RPMI7951 (cell line): ENCODE results near the gene RPS21. TPM values are rescaled to one million over a fixed set of nuclear protein-coding genes. Genes with fewer than 3 reads are reported as not detected.
"Not testable (repeated sequence)": the region's sequence is repeated elsewhere in the genome, so short reads cannot be mapped to it uniquely, and the experiment has no call there.

Experiments used
- DNase-seq: peaks from one replicate; pipeline ENCODE4 v3.0.0-alpha.2; 2012; ENCODE audit warnings: low read depth
- total RNA-seq: library from RNA; depleted of rRNA; stranded (reverse); fragments of >200 nt; shearing (Covaris generic); gene quantifications from 2 replicates; pipeline ENCODE4 v1.2.3, GENCODE V29; 2014; rRNA removed

The RPS21 gene
- total RNA-seq, 1 experiment from 2014 or later, result 2,752 TPM

- no peak for DNase-seq
Measured at GRCh38 chr20:62425281-62426058, 38.6 kb downstream of the RPS21 start.

DNA sequence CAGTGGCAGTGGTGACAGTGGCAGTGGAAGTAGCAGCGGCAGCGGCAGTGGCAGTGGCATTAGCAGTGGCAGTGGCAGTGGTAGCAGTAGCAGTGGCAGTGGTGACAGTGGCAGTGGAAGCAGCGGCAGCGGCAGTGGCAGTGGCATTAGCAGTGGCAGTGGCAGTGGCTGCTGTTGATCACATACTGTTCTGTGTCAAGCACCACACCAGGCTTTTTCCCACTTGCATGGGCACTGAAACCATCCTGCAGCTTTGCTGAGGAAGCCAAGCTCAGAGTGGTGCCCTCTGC lies 39.1 kb downstream of the RPS21 start:
- not testable (repeated sequence) for DNase-seq

DNA sequence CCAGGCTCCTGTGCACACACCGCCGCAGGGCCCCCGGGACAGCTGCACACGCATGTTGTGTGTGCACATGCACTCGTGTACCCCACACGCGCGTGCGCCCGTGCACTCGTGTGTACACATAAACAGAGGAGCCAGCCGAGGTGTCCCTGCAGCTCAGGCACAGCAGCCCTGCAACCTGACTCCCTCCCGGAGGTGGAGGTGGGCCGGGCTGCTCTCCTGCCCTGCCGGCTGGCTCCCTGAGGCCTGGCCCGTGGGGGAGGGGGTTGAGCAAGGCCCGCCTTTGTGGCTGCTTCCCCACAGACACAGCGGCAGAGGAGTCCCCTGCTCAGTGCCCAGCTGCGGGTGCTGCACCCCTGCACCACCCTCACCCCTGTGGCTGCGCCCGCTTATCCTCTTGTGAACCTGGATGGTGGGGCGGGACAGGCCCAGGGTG lies 39.8 kb downstream of the RPS21 start:
- no peak for DNase-seq

DNA sequence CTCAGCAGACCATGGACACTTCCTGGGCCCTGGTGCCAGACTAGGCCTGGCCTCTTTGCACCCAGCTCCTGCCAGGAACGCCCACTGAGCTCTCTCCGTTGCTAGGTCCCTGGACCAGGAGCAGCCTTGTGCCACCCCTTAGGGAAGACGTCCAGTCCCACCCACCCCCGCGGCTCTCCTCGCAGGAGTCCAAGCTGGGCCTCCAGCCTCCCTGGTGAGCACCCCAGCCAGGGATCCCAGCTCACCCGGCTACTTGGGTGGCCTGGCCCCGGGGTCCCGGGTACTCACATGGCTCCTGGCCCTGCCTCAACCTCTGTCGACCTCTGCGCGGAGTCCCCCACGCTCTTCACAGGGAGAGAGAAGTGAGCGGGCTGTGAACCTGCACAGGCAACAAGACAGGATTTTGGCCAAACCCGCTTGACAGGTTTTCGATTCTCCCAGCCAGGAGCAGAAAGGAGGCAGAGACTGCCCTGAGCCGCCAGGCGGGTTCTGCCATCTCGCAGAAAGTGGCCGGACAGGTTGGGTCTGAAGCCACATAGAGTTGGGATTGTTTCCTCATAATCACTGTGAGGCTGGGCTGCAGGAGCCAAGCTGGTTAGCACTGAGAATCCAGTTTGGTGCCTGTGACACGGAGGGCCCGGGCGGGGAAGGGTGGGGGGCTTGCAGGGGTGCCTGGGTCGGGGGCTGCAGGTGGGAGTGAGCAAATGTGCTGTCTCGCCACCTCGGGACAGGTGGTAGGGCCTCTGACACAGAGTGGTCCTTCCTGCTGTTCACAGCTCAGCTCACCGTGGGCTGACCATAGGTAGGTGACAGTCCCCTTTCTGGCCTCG lies 40.5 kb downstream of the RPS21 start, which contains the start of gene RBBP8NL:
TSS of gene RBBP8NL (minus strand) at position 368 of the 830 bp plus-strand sequence. CDS start 7,892 bp downstream, outside the sequence.
- DNase-seq, result no peak

GRCh38 chr20:62428002-62428372 lies 41.1 kb downstream of the RPS21 start:
- no peak for DNase-seq

DNA sequence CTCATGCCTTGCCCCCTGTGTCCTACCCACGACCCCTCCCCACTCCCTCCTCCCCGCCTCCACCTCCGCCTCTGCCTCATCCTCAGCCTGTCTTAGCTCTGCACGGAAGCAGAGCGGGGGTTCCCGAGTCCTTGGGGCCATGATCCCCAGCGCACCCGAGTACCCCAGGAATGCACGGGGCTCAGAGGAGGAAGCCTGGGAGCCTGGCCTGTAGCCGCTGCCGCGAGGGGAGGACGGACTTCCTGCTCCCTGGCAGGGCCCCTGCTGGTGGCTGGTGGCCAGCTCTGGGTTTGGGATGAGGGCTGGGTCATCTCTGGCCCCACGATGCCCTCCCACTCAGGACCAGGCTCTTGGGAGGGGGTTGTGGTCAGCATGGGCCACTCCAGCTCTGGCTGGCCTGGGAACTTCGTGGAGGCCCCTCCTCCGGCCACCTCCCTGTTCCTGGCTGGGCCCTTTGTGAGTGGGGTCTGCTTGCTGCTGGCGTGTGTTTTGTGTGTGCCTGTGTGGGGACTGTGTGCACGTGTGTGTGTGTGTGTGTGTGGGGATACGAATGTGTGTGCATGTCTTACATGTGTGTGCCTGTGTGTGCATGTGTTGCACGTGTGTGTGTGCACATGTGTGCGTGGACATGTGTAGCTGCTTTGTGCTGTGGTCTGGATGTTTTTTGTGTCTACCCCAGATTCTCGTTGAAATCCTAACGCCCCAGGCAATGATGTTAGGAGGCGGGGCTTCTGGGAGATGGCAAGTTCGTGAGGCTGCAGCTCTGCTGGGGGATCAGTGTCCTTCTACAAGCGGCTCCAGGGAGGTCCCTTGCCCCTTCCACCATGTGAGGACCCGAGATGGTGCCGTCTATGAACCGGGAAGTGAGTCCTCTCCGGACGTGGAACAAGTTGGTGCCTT lies 41.7 kb downstream of the RPS21 start:
- DNase-seq, result no peak

DNA sequence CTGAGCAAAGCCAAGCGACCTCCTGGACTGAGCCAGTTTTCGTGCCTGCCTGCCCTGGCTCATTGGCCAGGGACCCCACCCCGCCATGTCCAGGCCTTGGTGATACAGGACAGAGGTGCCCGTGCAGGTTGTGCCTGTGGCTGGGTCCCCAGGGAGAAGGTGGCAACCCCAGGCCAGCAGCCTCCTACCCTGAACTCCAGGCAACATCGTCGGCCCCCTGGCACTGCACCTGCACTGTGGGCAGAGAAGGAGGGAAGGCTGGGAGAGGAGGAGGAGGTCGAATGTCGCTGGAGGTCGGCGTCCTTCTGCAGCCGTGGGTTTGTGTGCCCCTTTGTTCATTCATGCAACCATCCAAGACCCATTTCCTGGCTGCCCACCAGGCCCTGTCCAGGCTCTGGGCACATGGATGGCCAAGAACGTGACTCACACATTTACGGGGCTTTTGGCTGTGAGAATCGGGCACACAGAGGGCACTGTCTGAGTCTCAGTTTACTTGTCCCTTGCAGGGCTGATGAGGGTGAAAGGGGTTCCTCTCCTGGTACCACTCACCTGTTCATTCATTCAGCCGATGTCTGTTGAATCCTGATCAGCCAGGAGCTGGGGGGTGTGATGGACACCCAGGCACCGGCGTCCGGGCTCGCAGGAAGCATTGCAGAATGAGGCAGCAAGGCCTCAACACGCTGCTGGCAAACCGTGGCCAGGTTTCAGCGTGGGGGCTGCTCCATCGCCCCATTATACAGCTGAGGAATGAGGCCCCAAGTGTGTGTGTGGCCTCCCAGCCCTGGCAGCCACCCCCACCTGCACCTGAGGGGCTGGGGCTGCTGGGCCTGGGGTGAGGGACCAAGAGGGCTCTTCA lies 42.8 kb downstream of the RPS21 start:
- no peak for DNase-seq

GRCh38 chr20:62430311-62430853 lies 43.5 kb downstream of the RPS21 start:
- no peak for DNase-seq

DNA sequence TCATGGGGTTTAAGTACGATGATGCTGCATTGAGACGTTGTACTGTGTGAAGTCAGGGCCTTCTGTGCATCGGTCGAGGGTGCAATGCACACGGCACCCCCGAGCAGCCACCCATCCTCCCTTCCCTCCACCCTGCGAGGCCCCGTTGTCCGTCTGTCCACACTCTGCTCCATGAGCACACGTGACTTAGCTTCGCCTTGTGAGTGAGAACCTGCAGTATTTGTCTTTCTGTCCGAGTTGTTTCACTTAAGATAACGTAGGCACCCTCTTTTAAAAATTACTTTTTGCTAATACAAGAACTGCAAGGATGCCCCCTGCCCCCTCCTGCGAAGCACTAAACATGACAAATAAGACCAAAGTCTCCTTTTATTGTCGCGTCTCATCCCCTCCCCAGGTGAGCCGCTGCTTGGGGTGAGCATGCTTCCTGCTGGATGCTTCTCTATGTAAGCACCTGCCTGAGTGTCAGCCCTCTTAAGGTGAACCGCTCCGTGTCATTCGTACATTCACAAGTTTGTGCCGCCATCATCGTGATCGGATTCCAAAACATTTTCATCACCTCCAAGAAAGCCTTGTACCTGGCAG lies 44.1 kb downstream of the RPS21 start:
- no peak for DNase-seq

DNA sequence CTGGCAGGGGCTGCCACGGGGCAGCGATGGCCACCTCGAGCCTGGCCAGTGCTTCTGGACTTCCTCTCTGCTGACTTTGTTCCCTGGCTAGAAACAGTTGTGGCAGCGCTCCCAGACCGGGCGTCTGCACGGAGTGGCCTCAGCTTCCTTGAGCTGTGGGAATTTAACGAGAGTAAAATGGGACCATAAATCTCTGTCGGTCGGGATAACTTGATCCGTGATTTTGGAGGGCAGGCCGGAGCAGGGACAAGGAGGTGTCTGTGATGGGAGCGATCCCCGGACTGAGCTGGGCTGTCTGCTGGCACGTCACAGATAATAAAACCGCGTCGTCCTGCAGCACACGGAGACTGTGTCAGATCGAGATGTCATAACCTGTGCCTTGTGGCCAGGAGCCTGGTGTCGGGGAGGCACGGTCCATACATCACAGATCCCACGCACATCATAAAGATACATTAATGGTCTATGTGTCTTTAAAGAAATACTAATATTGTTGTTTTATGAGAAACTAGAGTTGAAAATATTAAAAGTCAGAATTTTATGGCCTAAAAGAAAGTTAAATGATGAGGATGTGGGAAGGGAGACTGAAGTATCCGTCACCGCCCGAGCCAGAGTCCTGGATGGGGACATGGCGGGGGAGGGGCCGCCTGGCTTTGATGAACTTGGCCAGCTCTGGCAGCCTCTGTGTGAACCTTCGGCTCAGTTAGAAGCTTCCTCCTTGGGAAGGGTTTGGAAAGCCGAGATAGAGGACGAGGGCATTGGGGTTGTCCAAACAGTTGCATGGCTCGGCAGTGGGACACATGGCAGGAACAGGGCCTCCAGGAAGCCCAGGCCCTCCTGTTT lies 47.0 kb downstream of the RPS21 start:
- no peak for DNase-seq

GRCh38 chr20:62436692-62437091 lies 49.8 kb downstream of the RPS21 start:
- no peak for DNase-seq

DNA sequence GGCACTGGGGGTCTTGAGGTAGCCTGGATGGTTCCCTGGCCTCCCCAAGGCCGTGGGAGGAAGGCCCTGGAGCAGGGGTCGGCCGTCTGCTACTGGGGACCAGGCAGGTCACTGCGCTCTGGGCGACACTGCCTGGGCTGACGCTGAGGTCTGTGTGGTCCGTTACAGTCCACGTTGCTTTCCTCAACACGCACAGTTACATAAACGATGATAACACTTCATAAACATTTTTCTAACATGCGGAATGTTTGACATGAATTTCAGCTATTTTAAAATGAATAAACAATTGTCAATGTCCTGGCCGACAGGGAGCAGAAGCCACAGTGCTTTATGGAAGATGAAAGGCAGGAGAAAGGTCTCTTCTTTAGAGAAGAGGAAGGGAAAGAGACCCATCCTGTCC lies 50.6 kb downstream of the RPS21 start:
- no peak for DNase-seq

DNA sequence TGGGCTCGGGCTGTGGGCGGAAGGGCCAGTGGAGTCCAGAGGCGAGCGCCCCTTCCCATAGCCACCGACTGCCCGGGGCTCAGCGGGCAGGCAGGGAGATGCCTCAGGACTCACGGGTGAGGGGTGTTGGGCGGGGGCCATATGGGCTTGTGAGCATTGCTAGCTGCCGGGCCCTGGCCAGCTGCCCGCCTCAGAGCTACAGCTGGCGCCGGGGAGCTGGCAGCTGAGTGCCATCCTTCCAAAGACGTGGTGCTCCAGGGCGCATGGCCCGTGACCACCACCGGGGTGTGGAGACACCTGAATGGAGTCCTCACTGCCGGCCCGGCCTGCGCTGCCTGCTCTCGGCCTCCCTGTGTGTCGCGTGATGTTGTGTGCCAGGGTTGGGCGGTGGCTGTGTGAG lies 51.0 kb downstream of the RPS21 start:
- no peak for DNase-seq

Other genes with a start within 250 kb of the RPS21 start
- 878 and 1,048 TPM in 2 replicates for gene PSMA7, start 243.7 kb upstream of the RPS21 start, total RNA-seq
- 8.6 and 10.7 TPM in 2 replicates for gene SS18L1, start 243.3 kb upstream of the RPS21 start, total RNA-seq
- 21.1 and 28.1 TPM in 2 replicates for gene MTG2, start 204.1 kb upstream of the RPS21 start, total RNA-seq
- not detected in 2 replicates for gene HRH3, start 166.8 kb upstream of the RPS21 start, total RNA-seq
- 17.8 and 18.6 TPM in 2 replicates for gene OSBPL2, start 148.6 kb upstream of the RPS21 start, total RNA-seq
- gene ADRM1, start 84.1 kb upstream of the RPS21 start, total RNA-seq, result 215 and 229 TPM in 2 replicates
- 36.6 and 44.8 TPM in 2 replicates for gene LAMA5, start 19.8 kb upstream of the RPS21 start, total RNA-seq
- gene CABLES2, start 20.2 kb downstream of the RPS21 start, total RNA-seq, result 4.7 and 7.0 TPM in 2 replicates
- not detected in 2 replicates for gene RBBP8NL, start 40.4 kb downstream of the RPS21 start, total RNA-seq
- not detected in 2 replicates for gene GATA5, start 88.9 kb downstream of the RPS21 start, total RNA-seq